ENCODE data around the gene CACNA1A. TPM values are rescaled to one million over a fixed set of nuclear protein-coding genes. Genes with fewer than 3 reads are reported as not detected.

CACNA1A gene
- total RNA-seq, 4 donors from 2014 or later = 1.1 TPM; not detected in 3

- DNase-seq = no peak
- no peak overlapping the region for H3K27ac ChIP-seq
- no peaks in the 10 kb centered on the region for H3K4me1 ChIP-seq
- TF ChIP-seq CTCF (IDR thresholded peaks at IDR 0.05) (no peak), POLR2A (IDR thresholded peaks at IDR 0.05) (no peak)
- no peak overlapping the region for H3K4me3 ChIP-seq
- H3K27me3 ChIP-seq = peaks cover 0 to 4% (median 0%) of the 10 kb centered on the region in 4 donors
- no peaks in the 10 kb centered on the region for H3K36me3 ChIP-seq
- intact Hi-C loops (cut with DNase I) = no loop called here
- H3K9me3 ChIP-seq = peaks cover 0 to 40% (median 5%) of the 10 kb centered on the region in 3 donors
Measured at GRCh38 chr19:13420780-13421179, 85.5 kb downstream of the CACNA1A start.

GRCh38 chr19:13417054-13417453 is 89.2 kb downstream of the CACNA1A start:
- no peak for TF ChIP-seq POLR2A (IDR thresholded peaks at IDR 0.05)
- no peak for TF ChIP-seq CTCF (IDR thresholded peaks at IDR 0.05)
- no peak overlapping the region for H3K4me3 ChIP-seq
- intact Hi-C loops (cut with DNase I) = no loop called here

GRCh38 chr19:13411899-13412298 is 94.4 kb downstream of the CACNA1A start:
- no peak overlapping the region for H3K4me3 ChIP-seq
- peaks cover 0 to under 1% (median 0%) of the 10 kb centered on the region in 4 donors for H3K27me3 ChIP-seq
- H3K9me3 ChIP-seq = no peaks in the 10 kb centered on the region
- TF ChIP-seq CTCF (IDR thresholded peaks at IDR 0.05) = no peak
- no peak for TF ChIP-seq POLR2A (IDR thresholded peaks at IDR 0.05)
- H3K36me3 ChIP-seq = no peaks in the 10 kb centered on the region
- intact Hi-C loops (cut with DNase I) = no loop called here
- no peak for DNase-seq
- WGBS, 2 donors = 79 to 86% methylated on average over 6 of the region's 6 CpGs
- no peaks in the 10 kb centered on the region for H3K4me1 ChIP-seq
- no peak overlapping the region for H3K27ac ChIP-seq

More at GRCh38 chr19:13417054-13417453, 89.2 kb downstream of the CACNA1A start:
- Histone ChIP-seq H3K27me3 (peaks cover 0 to 4% (median 0%) of the 10 kb centered on the region in 4 donors), H3K4me1 (no peaks in the 10 kb centered on the region), H3K36me3 (no peaks in the 10 kb centered on the region), H3K27ac (no peak overlapping the region), H3K9me3 (peaks cover 0 to 12% (median 0%) of the 10 kb centered on the region in 3 donors)
- WGBS, 2 donors = 24 to 45% methylated on average over 6 to 7 of the region's 10 CpGs
- no peak for DNase-seq

DNA sequence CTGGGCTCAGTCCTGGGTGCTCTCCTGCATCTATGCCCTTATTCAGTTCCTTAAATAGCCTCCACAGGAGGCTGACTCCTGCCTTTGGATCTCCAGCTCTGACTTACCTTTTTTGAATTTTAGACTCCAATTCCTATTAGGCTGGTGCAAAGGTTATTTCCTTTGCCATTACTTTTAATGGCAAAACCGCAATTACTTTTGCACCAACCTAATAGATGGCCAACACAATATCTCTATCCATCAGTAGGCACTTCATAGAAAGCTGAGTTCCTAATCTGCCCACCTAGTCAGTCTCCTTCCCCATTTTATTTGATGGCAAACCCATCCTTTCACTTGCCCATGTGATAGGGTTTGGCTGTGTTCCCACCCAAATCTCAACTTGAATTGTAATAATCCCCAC is 95.3 kb downstream of the CACNA1A start:
- Histone ChIP-seq H3K9me3 (no peaks in the 10 kb centered on the region), H3K36me3 (no peaks in the 10 kb centered on the region), H3K27ac (no peak overlapping the region), H3K4me1 (no peaks in the 10 kb centered on the region), H3K4me3 (no peak overlapping the region), H3K27me3 (no peaks in the 10 kb centered on the region)
- 68 to 88% methylated on average over 1 of the region's 1 CpG for WGBS, 2 donors
- TF ChIP-seq POLR2A (IDR thresholded peaks at IDR 0.05) (no peak), CTCF (IDR thresholded peaks at IDR 0.05) (no peak)
- no peak for DNase-seq
- intact Hi-C loops (cut with DNase I) = no loop called here

DNA sequence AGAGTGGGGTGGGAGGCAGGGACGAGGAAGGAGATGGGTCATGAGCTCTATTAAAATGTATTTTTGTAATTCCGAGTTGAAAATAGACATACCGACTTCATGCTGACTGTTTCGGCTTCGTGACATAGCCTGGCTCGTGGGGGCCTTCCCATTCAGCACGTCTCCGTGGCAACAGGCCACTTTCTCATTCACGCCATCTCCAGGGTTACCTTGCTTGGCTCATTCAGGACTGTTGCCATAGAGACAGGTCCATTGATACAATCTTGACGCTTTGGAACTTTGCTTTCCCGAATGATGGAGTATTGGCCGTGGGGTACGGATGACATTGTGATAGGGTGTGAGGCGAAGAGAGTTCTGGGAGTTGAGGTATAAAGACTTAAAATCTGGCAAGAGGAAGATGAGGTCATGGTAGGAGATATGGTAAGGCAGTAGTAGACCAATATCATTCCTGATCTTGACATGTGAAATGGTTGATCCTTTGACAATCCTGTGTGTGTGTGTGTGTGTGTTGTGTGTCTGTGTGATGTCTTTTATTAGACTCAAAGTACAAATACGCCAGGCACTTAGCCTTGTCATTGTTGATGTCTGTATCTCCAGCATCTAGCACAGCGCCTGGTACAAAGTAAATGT is 97.3 kb downstream of the CACNA1A start:
- H3K4me1 ChIP-seq = no peaks in the 10 kb centered on the region
- TF ChIP-seq CTCF (IDR thresholded peaks at IDR 0.05) = no peak
- no peak for TF ChIP-seq POLR2A (IDR thresholded peaks at IDR 0.05)
- WGBS, 2 donors = 76 to 80% methylated on average over 16 of the region's 16 CpGs
- intact Hi-C loops (cut with DNase I) = no loop called here
- no peaks in the 10 kb centered on the region for H3K27me3 ChIP-seq
- DNase-seq = no peak
- H3K4me3 ChIP-seq = no peak overlapping the region
- no peak overlapping the region for H3K27ac ChIP-seq
- no peaks in the 10 kb centered on the region for H3K9me3 ChIP-seq
- H3K36me3 ChIP-seq = no peaks in the 10 kb centered on the region

Measured in esophagus squamous epithelium (tissue), 5 donors.